NCI-H1092 treated with DMSO at 0.1 percent for 48 hours (cell line): ENCODE results near the gene XRN2.

Experiments
- DNase-seq: peaks from one replicate; lab custom pipeline; 2025; lab: John Stamatoyannopoulos, UW

XRN2 gene, protein sequence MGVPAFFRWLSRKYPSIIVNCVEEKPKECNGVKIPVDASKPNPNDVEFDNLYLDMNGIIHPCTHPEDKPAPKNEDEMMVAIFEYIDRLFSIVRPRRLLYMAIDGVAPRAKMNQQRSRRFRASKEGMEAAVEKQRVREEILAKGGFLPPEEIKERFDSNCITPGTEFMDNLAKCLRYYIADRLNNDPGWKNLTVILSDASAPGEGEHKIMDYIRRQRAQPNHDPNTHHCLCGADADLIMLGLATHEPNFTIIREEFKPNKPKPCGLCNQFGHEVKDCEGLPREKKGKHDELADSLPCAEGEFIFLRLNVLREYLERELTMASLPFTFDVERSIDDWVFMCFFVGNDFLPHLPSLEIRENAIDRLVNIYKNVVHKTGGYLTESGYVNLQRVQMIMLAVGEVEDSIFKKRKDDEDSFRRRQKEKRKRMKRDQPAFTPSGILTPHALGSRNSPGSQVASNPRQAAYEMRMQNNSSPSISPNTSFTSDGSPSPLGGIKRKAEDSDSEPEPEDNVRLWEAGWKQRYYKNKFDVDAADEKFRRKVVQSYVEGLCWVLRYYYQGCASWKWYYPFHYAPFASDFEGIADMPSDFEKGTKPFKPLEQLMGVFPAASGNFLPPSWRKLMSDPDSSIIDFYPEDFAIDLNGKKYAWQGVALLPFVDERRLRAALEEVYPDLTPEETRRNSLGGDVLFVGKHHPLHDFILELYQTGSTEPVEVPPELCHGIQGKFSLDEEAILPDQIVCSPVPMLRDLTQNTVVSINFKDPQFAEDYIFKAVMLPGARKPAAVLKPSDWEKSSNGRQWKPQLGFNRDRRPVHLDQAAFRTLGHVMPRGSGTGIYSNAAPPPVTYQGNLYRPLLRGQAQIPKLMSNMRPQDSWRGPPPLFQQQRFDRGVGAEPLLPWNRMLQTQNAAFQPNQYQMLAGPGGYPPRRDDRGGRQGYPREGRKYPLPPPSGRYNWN

GRCh38 chr20:21303061-21303871, at the start of gene XRN2:
XRN2 (plus strand) TSS chr20:21303331; CDS start chr20:21303399, 68 bp downstream.
- peak; percentile 88 for DNase-seq

- no peak for DNase-seq
Measured at GRCh38 chr20:21257192-21257591, 45.9 kb upstream of the XRN2 start.

GRCh38 chr20:21258411-21258810, 44.7 kb upstream of the XRN2 start:
- DNase-seq = no peak

GRCh38 chr20:21259346-21259745, 43.8 kb upstream of the XRN2 start:
- DNase-seq = no peak

- DNase-seq = no peak
Measured at GRCh38 chr20:21262812-21263211, 40.3 kb upstream of the XRN2 start.

- DNase-seq = peak; percentile 7
Measured at GRCh38 chr20:21265261-21266190, 37.6 kb upstream of the XRN2 start.

DNA sequence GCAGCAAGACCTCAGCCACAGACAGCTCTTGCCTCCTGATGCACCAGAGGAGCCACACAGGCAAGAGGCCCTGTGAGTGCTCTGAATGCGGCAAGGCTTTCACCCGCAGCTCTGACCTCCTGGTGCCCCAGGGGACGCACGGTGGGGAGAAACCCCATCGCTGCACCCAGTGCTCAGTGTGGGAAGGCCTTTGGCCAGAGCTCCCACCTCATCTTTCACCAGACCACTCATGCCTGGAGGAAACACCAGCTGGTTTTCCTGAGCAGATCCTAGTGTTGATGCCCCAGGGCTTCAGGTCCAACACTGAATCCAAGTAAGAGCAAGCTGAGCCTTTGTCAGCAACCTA, 37.0 kb upstream of the XRN2 start:
- no peak for DNase-seq

DNA sequence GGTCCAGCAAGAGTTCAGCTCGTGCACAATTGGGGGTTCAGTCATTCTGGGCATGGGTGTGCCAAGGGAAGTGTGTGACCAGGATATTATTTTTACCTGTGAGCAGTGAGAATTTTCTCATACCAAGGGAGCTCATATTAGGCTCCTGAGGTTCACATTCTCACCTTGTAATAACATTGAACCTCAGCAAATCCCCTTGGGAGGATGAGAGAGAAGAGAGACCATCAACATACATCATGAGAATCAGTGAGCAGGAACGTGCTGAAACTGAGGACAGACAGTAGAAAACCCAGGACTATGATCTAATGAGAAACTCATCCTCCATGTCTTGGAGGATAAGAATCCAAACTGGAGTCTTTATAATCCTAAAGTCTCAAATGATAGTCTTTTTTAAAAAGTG, 33.4 kb upstream of the XRN2 start:
- DNase-seq = no peak

DNA sequence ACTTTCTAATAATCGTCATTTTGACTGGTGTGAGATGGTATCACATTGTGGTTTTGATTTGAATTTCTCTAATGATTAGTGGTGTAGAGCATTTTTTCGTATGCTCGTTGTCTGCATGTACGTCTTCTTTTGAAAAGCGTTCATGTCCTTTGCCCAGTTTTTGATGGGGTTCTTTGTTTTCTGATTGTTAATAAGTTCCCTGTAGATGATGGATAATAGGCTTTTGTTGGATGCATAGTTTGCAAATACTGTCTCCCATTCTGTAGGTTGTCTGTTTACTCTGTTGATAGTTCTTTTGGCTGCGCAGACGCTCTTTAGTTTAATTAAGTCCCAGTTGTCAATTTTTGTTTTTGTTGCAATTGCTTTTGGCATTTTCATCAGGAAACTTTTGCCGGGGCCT, 32.3 kb upstream of the XRN2 start:
- no peak for DNase-seq

DNA sequence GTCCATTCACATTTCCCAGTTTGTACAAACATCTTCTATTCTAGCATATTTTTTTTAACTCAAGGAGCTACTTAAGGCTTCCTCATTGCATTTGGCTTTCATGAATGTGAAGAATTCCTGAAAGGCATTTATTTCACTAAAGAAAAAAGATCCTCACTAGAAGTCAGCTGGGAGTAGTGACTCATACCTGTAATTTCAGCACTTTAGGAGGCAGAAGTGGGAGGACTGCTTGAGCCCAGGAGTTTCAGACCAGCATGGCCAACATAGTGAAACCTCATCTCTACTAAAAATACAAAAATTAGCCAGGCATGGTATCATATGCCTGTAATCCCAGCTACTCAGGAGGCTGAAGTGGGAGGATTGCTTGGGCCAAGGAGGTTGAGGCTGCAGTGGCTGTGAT, 30.9 kb upstream of the XRN2 start:
- DNase-seq = no peak

DNA sequence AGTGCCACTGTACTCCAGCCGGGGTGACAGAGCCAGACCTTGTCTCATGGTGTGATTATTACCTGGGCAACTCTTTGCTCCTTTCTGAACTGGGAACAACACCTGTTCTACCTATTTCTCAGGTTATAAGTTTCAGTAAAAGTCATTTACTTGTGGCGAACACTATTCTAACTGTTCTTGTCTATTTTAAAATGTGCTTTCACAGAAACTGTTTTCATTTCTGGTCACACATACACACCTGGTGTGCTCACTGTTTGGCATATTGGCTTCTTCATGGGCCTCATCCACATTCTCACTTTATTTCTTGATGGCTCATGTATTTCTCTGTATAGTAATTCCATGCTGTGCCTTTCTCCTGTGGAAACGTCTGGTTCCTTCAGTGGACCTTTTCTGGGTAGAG, 30.5 kb upstream of the XRN2 start:
- DNase-seq = no peak

DNA sequence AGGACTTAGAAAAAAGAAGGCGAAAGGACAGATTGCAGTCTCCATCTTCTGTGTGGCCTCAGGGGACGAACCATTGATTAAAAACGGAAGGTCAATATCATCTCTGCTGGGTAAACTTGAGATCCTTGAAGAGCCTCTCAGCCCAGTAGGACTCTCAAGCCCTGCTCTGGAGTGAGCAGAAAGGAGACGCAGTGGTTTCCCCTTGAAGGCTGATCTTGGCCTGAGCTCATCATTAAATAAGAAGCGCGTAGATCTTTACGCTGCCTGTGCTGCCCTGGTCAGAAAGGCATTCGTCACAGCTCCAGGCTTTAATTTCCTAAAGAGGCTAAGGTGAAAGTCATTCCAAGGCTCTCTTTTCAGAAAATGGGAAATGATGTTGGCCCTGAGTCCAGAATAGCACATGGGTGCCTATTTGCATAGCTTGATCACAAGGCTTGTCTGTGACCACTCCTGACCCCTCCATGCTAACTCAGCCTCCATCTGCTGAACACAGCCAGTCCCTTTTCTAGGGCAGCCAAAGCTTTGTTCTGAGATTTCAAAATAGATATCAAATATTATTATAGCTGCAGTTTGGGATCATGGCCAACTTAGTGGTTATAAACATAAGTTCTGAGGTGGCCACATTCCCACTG, 29.3 kb upstream of the XRN2 start:
- peak; percentile 1 for DNase-seq

DNA sequence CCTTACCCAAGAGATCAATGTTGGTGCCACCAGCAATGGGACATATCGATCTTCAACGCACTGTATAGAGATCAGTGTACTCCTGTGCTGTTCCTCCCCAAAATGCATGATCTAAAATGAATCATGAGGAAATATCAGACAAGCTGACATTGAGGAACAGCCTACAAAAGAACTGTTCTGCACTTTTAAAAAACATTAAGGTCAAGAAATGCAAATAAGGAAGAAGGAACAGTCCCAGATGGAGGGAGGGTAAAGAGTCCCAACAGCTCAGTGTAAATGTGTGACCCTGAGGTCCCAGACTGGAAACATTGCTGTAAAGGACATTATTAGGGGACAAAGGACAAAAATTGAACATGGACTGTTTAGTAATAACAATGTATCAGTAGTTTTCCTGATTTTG, 24.3 kb upstream of the XRN2 start:
- no peak for DNase-seq

DNA sequence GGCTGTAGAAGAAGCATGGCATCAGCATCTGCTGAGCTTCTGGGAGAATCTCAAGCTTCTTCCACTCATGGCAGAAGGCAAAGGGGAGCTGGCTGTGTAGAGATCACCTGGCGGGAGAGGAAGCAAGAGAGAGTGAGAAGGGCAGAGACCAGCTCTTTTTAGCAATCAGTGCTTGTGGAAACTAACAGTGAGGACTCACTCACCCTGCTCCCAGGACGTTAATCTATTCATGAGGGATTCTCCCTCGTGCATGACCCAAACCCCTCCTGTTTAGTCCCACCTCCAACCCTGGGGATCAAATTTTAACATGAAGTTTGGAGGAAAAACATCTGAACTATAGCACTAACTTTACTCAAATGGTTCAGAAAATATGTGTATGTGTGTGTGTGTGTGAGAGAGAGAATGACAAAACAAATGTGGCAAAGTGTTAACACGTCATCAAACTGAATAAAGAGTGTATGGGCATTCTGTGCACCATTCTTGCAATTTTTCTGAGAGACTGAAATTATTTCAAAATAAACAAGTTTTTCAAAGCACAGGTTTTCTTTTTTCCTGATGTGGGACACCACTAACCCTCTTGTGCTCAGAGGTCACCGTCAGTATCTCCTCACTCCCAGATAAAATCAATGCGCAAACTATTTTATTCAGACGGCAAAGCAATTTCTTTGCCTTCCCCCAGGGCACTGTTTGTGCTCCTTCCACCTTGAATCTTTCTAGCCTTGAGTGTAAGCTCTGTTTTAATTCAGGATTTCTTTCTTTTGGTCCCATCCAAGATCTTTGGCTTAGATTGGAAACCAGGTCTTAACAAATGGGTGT, 23.2 kb upstream of the XRN2 start:
- no peak for DNase-seq

DNA sequence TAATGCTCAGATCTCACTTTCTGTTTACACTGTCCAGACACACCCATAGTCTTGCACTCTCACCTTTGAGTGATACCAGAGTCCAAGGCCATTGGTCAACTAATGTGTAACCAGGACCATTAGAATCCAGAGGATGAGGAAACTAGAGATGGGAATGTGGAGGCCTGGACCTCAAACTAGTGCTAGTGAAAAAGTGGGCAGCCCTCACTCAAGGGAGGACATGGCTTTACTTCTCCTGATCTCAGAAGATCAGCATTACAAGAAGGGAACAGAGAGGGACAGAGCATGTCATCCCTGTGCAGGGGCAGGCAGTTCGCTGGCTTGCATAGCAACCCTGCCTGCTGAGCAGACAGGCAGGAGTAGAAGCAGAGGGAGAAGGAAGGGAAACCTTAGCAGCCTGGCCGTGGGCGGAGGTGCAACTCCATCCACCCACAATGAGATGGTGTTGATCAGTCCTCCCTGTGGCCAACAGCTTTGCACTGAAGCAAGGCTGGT, 22.6 kb upstream of the XRN2 start:
- no peak for DNase-seq

DNA sequence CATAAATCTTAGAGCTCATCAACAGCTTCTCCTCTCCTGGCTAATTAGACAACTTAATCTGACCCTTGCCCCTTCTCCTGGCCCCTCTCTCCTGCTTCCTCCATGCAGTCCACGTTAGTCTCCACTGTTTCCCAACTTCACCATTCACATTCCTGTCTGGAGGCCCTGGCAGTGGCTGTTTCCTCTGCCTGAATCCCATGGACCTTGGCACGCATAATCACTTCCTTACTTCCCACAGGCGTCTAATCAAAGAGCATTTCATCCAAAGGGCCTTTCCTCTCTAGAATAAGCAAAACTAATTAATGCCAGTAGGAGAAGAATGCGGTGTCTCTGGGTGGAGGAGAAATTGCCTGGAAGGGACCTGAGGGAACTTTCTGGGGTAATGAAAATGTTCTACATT, 16.4 kb upstream of the XRN2 start:
- DNase-seq = no peak

DNA sequence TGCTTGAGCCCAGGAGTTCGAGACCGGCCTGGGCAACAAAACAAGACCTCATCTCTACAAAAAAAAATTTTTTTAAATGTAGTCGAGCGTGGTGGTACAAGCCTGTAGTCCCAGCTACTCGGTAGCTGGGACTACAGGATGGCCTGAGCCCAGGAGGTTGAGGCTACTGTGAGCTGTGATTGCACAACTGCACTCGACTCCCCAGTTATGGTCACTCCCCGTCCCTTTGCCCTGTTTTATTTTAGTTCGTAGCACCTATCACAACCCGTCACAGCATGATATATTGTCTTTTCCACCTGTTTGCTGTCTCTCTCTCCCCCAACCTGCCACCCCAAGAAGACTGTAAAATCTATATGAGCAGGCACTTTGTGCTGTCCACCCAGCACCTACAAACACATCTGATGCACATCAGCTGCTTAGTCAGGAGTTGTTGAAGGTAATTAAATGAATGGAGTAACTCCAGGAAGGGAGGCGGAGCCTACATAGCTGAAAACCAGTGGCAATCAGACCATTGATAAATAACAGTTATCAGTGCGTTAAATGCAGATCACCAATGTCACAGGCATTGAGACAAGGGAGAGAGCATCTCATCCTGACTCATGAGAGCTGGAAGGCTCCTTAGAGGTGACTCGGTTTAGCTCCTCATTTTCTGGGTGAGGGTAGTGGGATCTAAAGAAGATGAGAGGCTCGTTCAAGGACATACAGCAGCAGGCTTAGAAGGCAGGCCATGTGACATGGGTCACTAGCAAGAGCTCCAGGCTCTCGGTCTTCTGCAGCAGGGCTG, 14.4 kb upstream of the XRN2 start:
- DNase-seq = no peak

DNA sequence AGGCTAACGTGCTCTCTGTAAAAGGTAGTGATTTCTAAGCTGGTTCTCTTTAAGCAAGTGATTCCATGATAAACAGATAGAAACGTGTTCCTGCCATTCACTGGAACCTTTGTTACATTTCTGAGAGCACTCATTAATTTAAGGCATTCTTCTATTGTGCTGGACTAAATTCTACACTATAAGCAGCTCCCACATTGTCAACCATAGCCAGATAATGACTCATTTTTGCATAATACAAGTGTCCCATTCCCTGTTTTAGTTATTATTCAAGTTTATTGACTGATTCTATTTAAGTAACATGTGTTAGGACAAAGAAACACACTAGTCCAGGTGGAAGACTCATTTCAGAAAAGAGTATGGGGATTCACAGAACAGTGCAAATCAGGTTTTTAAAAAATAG, 13.5 kb upstream of the XRN2 start:
- no peak for DNase-seq

GRCh38 chr20:21291026-21291425, 12.1 kb upstream of the XRN2 start:
- DNase-seq = no peak
